Neural progenitor cell (in vitro differentiated cells): Measurements from ENCODE around the gene GALNS. TPM values are rescaled to one million over a fixed set of nuclear protein-coding genes. Genes with fewer than 3 reads are reported as not detected.

ENCODE experiments used
- DNase-seq: peaks from one replicate; pipeline ENCODE4 v3.0.0-alpha.2; 2016; ENCODE audit warnings: low spot score
- H2AFZ ChIP-seq: fragments of 200-600 bp; sonication (generic); replicated peaks from 2 replicates; pipeline ENCODE4 v1.6.1; 2016; ENCODE audit warnings: antibody characterized with exemption
- H3F3A ChIP-seq: fragments of 200-600 bp; sonication (generic); 2 replicates; pipeline ENCODE4 v1.6.1; 2016; ENCODE audit warnings: antibody characterized with exemption, low read depth
- H3K27ac ChIP-seq: fragments of 200-600 bp; sonication (generic); 2 replicates; pipeline ENCODE4 v1.5.1; 2016; ENCODE audit warnings: mild to moderate bottlenecking
- H3K27me3 ChIP-seq: fragments of 200-600 bp; sonication (generic); 2 replicates; pipeline ENCODE4 v1.6.1; 2016; ENCODE audit warnings: mild to moderate bottlenecking, moderate library complexity
- H3K36me3 ChIP-seq: fragments of 200-600 bp; sonication (generic); 2 replicates; pipeline ENCODE4 v1.5.1; 2016
- H3K4me1 ChIP-seq: fragments of 200-600 bp; sonication (generic); 2 replicates; pipeline ENCODE4 v1.6.1; 2016; ENCODE audit warnings: mixed run types
- H3K4me2 ChIP-seq: fragments of 200-600 bp; sonication (generic); 2 replicates; pipeline ENCODE4 v1.6.1; 2016
- H3K4me3 ChIP-seq: fragments of 200-600 bp; sonication (generic); 2 replicates; pipeline ENCODE4 v1.5.1; 2016
- H3K79me2 ChIP-seq: fragments of 200-600 bp; sonication (generic); 2 replicates; pipeline ENCODE4 v1.6.1; 2016; ENCODE audit warnings: low read depth
- H3K9ac ChIP-seq: fragments of 200-600 bp; sonication (generic); 2 replicates; pipeline ENCODE4 v1.6.1; 2016
- H3K9me3 ChIP-seq: fragments of 200-600 bp; sonication (generic); 2 replicates; pipeline ENCODE4 v1.5.1; 2016; ENCODE audit warnings: low read depth
- H4K20me1 ChIP-seq: fragments of 200-600 bp; sonication (generic); 2 replicates; pipeline ENCODE4 v1.6.1; 2016; ENCODE audit warnings: low read depth
- H3K27ac Mint-ChIP-seq: 3 replicates; pipeline ENCODE4 v1.8.0; 2021; ENCODE audit warnings: mixed read lengths
- H3K27me3 Mint-ChIP-seq: 2 replicates; pipeline ENCODE4 v1.8.0; 2022; ENCODE audit warnings: low read depth, mild to moderate bottlenecking, inconsistent platforms, moderate library complexity, mixed read lengths; ENCODE audit not compliant: insufficient read depth
- H3K36me3 Mint-ChIP-seq: 3 replicates; pipeline ENCODE4 v1.8.0; 2021; ENCODE audit warnings: mixed read lengths
- H3K4me1 Mint-ChIP-seq: 3 replicates; pipeline ENCODE4 v1.8.0; 2021; ENCODE audit warnings: mixed read lengths
- H3K4me3 Mint-ChIP-seq: 3 replicates; pipeline ENCODE4 v1.8.0; 2021; ENCODE audit warnings: mild to moderate bottlenecking, moderate library complexity, mixed read lengths
- H3K9me3 Mint-ChIP-seq: 3 replicates; pipeline ENCODE4 v1.8.0; 2020; ENCODE audit warnings: mixed read lengths
- EZH2 ChIP-seq: fragments of 200-600 bp; sonication (generic); IDR thresholded peaks from 2 replicates; pipeline ENCODE4 v1.6.1; 2017; ENCODE audit warnings: antibody characterized with exemption, mild to moderate bottlenecking, moderate library complexity
- EZH2phosphoT487 ChIP-seq: fragments of 200-600 bp; sonication (generic); IDR thresholded peaks from 2 replicates; pipeline ENCODE4 v1.6.1; 2017; ENCODE audit warnings: antibody characterized with exemption
- total RNA-seq: library from RNA; depleted of rRNA; stranded (reverse); fragments of >200 nt; gene quantifications from 2 replicates; pipeline ENCODE4 v1.2.3, GENCODE V29; 2015; ENCODE audit warnings: low replicate concordance
- TF ChIP-seq, protein P1 (sequence below): fragments of 200-600 bp; sonication (generic); IDR thresholded peaks from 2 replicates; pipeline ENCODE4 v1.5.1; 2017; ENCODE audit warnings: antibody characterized with exemption, mild to moderate bottlenecking

Gene GALNS
- total RNA-seq, 1 donor from 2014 or later = 5.0 TPM

DNA sequence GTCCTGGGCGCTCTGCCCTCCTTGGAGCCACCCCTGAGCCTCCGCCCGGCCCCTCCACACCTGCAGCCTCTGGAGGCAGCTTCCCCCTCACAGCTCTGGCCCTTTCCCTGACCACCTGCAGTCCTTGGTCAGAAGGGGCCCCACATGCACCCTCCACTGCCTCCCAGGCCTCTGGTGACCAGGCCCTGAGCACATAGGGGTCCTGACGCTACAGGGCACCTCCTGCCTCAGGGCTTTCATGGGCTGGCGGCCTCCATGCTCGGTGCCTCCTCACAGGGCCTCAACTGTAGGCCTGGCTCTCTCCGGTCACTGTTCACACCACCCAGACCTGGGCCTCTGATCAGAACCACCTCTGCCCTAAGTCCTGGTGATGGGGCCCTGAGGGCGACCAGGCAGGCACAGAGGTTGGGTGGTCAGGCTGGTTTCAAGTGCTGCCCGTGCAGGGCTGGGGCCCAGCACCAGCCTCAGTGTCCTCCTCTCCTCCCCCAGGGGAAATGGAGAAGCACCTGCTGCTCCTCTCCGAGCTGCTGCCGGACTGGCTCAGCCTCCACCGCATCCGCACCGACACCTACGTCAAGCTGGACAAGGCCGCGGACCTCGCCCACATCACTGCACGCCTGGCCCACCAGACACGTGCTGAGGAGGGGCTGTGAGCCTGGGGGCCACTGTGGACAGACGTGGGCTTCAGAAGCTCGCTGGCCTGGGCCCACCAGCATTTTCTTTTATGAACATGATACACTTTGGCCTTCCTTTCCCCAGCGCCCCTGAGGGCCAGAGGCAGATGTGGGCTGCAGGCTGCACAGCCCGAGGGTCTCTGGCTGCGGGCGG, 48.9 kb downstream of the GALNS start:
- Mint-ChIP-seq H3K27ac (no peak overlapping the region), H3K9me3 (no peaks in the 10 kb centered on the region), H3K4me1 (peaks cover 3% of the 10 kb centered on the region), H3K36me3 (peaks cover 4% of the 10 kb centered on the region), H3K27me3 (peaks cover 8% of the 10 kb centered on the region), H3K4me3 (peak overlapping the region; percentile 67)
- H4K20me1 ChIP-seq = peaks cover 60% of the 10 kb centered on the region
- DNase-seq = no peak
- H3K79me2 ChIP-seq = peaks cover 52% of the 10 kb centered on the region
- no peak overlapping the region for H2AFZ ChIP-seq
- no peak overlapping the region for H3K4me3 ChIP-seq
- H3K4me2 ChIP-seq = no peak overlapping the region
- peaks cover 67% of the 10 kb centered on the region for H3F3A ChIP-seq
- no peak overlapping the region for H3K9ac ChIP-seq
- no peaks in the 10 kb centered on the region for H3K27me3 ChIP-seq
- peaks cover 10% of the 10 kb centered on the region for H3K4me1 ChIP-seq
- no peak overlapping the region for H3K27ac ChIP-seq
- H3K9me3 ChIP-seq = no peaks in the 10 kb centered on the region
- TF ChIP-seq EZH2phosphoT487 (no peak), EZH2 (no peak)
- TF ChIP-seq, protein P1, sequence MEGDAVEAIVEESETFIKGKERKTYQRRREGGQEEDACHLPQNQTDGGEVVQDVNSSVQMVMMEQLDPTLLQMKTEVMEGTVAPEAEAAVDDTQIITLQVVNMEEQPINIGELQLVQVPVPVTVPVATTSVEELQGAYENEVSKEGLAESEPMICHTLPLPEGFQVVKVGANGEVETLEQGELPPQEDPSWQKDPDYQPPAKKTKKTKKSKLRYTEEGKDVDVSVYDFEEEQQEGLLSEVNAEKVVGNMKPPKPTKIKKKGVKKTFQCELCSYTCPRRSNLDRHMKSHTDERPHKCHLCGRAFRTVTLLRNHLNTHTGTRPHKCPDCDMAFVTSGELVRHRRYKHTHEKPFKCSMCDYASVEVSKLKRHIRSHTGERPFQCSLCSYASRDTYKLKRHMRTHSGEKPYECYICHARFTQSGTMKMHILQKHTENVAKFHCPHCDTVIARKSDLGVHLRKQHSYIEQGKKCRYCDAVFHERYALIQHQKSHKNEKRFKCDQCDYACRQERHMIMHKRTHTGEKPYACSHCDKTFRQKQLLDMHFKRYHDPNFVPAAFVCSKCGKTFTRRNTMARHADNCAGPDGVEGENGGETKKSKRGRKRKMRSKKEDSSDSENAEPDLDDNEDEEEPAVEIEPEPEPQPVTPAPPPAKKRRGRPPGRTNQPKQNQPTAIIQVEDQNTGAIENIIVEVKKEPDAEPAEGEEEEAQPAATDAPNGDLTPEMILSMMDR = no peak
- no peaks in the 10 kb centered on the region for H3K36me3 ChIP-seq

- H3K27me3 Mint-ChIP-seq = peaks cover 11% of the 10 kb centered on the region
- Histone ChIP-seq H3K4me1 (peaks cover 11% of the 10 kb centered on the region), H2AFZ (no peak overlapping the region), H3K9me3 (no peaks in the 10 kb centered on the region), H3K27ac (no peak overlapping the region), H3K27me3 (no peaks in the 10 kb centered on the region), H3K79me2 (peaks cover 53% of the 10 kb centered on the region), H4K20me1 (peaks cover 60% of the 10 kb centered on the region), H3K36me3 (no peaks in the 10 kb centered on the region), H3K9ac (no peak overlapping the region), H3K4me3 (no peak overlapping the region), H3F3A (peaks cover 67% of the 10 kb centered on the region), H3K4me2 (no peak overlapping the region)
- peaks cover 3% of the 10 kb centered on the region for H3K4me1 Mint-ChIP-seq
- TF ChIP-seq EZH2 (no peak), EZH2phosphoT487 (no peak)
- TF ChIP-seq, protein P1 = no peak
- H3K9me3 Mint-ChIP-seq = no peaks in the 10 kb centered on the region
- H3K4me3 Mint-ChIP-seq = no peak overlapping the region
- peaks cover 4% of the 10 kb centered on the region for H3K36me3 Mint-ChIP-seq
- DNase-seq = no peak
- H3K27ac Mint-ChIP-seq = no peak overlapping the region
Measured at GRCh38 chr16:88807142-88807625, 49.6 kb downstream of the GALNS start.

DNA sequence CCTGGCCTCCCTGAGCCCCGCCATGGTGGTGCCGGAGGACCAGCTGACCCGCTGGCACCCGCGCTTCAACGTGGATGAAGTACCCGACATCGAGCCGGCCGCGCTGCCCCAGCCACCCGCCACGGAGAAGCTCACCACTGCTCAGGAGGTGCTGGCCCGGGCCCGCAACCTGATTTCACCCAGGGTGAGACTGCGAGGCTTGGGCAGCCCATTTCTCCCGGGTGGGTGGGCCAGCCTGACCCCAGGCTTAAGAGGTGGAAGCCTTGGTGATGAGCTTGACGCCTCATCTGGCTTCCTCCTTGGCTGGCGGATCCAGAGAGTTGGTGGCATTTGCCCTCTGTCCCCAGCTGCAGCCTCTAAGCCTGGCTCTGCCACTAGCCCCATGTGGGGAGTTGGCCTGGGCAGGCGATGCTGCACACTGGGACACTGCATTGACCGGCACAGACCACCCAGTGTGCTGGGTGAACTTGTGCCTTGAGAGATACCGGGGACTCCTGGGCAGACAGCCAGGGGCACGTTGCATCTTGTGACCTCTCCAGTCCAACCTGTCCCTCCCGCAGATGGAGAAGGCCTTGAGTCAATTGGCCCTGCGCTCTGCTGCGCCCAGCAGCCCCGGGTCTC, 50.1 kb downstream of the GALNS start:
- no peak for DNase-seq
- TF ChIP-seq EZH2phosphoT487 (no peak), EZH2 (no peak)
- TF ChIP-seq, protein P1 = no peak
- Histone ChIP-seq H3K9me3 (no peaks in the 10 kb centered on the region), H3K4me1 (peaks cover 13% of the 10 kb centered on the region), H3F3A (peaks cover 65% of the 10 kb centered on the region), H3K27ac (no peak overlapping the region), H3K4me2 (no peak overlapping the region), H3K9ac (no peak overlapping the region), H3K4me3 (no peak overlapping the region), H4K20me1 (peaks cover 60% of the 10 kb centered on the region), H3K79me2 (peaks cover 52% of the 10 kb centered on the region), H2AFZ (no peak overlapping the region), H3K36me3 (no peaks in the 10 kb centered on the region), H3K27me3 (no peaks in the 10 kb centered on the region)
- Mint-ChIP-seq H3K36me3 (peaks cover 4% of the 10 kb centered on the region), H3K27me3 (peaks cover 11% of the 10 kb centered on the region), H3K4me3 (no peak overlapping the region), H3K4me1 (peaks cover 3% of the 10 kb centered on the region), H3K27ac (no peak overlapping the region), H3K9me3 (no peaks in the 10 kb centered on the region)
